A549 (cell line): ENCODE measurements around the gene MAB21L3. TPM values are rescaled to one million over a fixed set of nuclear protein-coding genes. Genes with fewer than 3 reads are reported as not detected.

ENCODE experiments used
- ATAC-seq, 2 experiments: fragments of 200-7000 bp in 1 of 2; fragments of >200 bp in 1 of 2; cut with Nextera tagmentation in 1 of 2; cut with Tn5 transposase in 1 of 2; 3 replicates each; pipeline versions ENCODE4 v1.8.0 to v1.9.1; 2018 to 2020; ENCODE audit warnings: mild to moderate bottlenecking in 1 of 2, moderate library complexity in 1 of 2
- CTCF ChIA-PET: fragments of 300-600 bp; sonication (Branson Sonifier 250); formaldehyde crosslinking; extraction: SDS; loops from one replicate; lab custom pipeline; 2021; ENCODE audit warnings: antibody characterized with exemption, inconsistent platforms; lab: Yijun Ruan, JAX
- POLR2A ChIA-PET: fragments of 350-600 bp; formaldehyde crosslinking; extraction: SDS; loops from one replicate; lab custom pipeline; 2021; ENCODE audit warnings: antibody characterized with exemption, inconsistent platforms; lab: Yijun Ruan, JAX
- DNase-seq, 2 experiments: peaks; one replicate each; pipeline versions ENCODE4 v3.0.0 to v3.0.0-alpha.2; 2011 to 2016; ENCODE audit warnings: low read depth in 1 of 2, low spot score in 1 of 2
- FAIRE-seq: peaks from 2 replicates; lab custom pipeline; 2011; peaks lifted over from hg19 to GRCh38; lab: Jason Lieb, UNC
- H3K27ac ChIP-seq, 2 experiments: fragments of >200 bp; sonication (Bioruptor Twin); formaldehyde crosslinking; 3 replicates each; pipeline ENCODE4 v1.5.1; 2016 to 2017
- H3K4me1 ChIP-seq: fragments of >200 bp; sonication (Bioruptor Twin); formaldehyde crosslinking; 3 replicates; pipeline ENCODE4 v1.6.1; 2016
- H3K4me2 ChIP-seq: fragments of >200 bp; sonication (Bioruptor Twin); formaldehyde crosslinking; 3 replicates; pipeline ENCODE4 v1.6.1; 2016
- H3K4me3 ChIP-seq: fragments of >200 bp; sonication (Bioruptor Twin); formaldehyde crosslinking; 3 replicates; pipeline ENCODE4 v1.5.1; 2016
- H3K9me3 ChIP-seq: fragments of >200 bp; sonication (Bioruptor Twin); formaldehyde crosslinking; 3 replicates; pipeline ENCODE4 v1.6.1; 2016
- GATA3 ChIP-seq: IDR thresholded peaks from 2 replicates; pipeline ENCODE4 v1.6.1; 2012; ENCODE audit warnings: borderline replicate concordance
- HDAC2 ChIP-seq: fragments of 200-600 bp; sonication (generic); IDR thresholded peaks from 2 replicates; pipeline ENCODE4 v1.6.1; 2016
- HEYL ChIP-seq: fragments of 250-450 bp; sonication (Bioruptor Pico); IDR thresholded peaks from 2 replicates; pipeline ENCODE4 v1.8.0; 2021; ENCODE audit warnings: mild to moderate bottlenecking, moderate library complexity
- HOXA7 ChIP-seq: fragments of 250-450 bp; sonication (Bioruptor Pico); IDR thresholded peaks from 2 replicates; pipeline ENCODE4 v1.5.0; 2020; ENCODE audit warnings: mild to moderate bottlenecking, moderate library complexity
- JUNB ChIP-seq: fragments of >200 bp; sonication (Bioruptor Twin); formaldehyde crosslinking; IDR thresholded peaks from 2 replicates; pipeline ENCODE4 v1.6.1; 2016
- KDM1A ChIP-seq: fragments of 200-600 bp; sonication (generic); IDR thresholded peaks from 2 replicates; pipeline ENCODE4 v1.6.1; 2016; ENCODE audit warnings: low read depth, mild to moderate bottlenecking
- MYC ChIP-seq: IDR thresholded peaks from 2 replicates; pipeline ENCODE4 v1.6.1; 2012; ENCODE audit warnings: mild to moderate bottlenecking, inconsistent platforms, low read length, improper control_type of control experiment, borderline replicate concordance
- NFE2L2 ChIP-seq: fragments of 150-350 bp; conservative IDR thresholded peaks from 2 replicates; pipeline ENCODE4 v1.6.1; 2014; ENCODE audit warnings: low read length
- NR3C1 ChIP-seq: fragments of >200 bp; sonication (Bioruptor Twin); formaldehyde crosslinking; IDR thresholded peaks from 3 replicates; pipeline ENCODE4 v1.6.1; 2017
- PHF8 ChIP-seq: fragments of 200-600 bp; sonication (generic); IDR thresholded peaks from 2 replicates; pipeline ENCODE4 v1.6.1; 2016; ENCODE audit warnings: low read depth, mild to moderate bottlenecking, antibody characterized with exemption, moderate library complexity, borderline replicate concordance
- POLR2A ChIP-seq: IDR thresholded peaks from 2 replicates; pipeline ENCODE4 v1.6.1; 2012; ENCODE audit warnings: mild to moderate bottlenecking, low read length
- POLR2AphosphoS2 ChIP-seq: conservative IDR thresholded peaks from 2 replicates; pipeline ENCODE4 v1.6.1; 2012; ENCODE audit warnings: low read length, improper control_type of control experiment, inconsistent platforms
- ZC3H11A ChIP-seq: fragments of 450-650 bp; IDR thresholded peaks from 2 replicates; pipeline ENCODE4 v1.6.1; 2014; ENCODE audit warnings: antibody characterized with exemption, mild to moderate bottlenecking
- WGBS: methylation state at CpG from one replicate; pipeline ENCODE4 v1.1.6; 2017; ENCODE audit errors: missing lambda C conversion rate; 5-methylcytosine and 5-hydroxymethylcytosine counted together
- polyA plus RNA-seq, 4 experiments: library from polyadenylated mRNA; depleted of rRNA in 3 of 4; stranded (reverse); fragments of >200 nt; fragmentation: RNase III in 1 of 4; extraction: RNeasy Plus Mini Kit Qiagen cat#74134 plus additional on column Dnase treatment in 1 of 4; gene quantifications; 2 replicates in 3 of 4; 3 replicates in 1 of 4; pipeline ENCODE4 v1.2.3, GENCODE V29; 2011 to 2017
- TF ChIP-seq, protein P1 (sequence below): fragments of 250-450 bp; sonication (Bioruptor Pico); IDR thresholded peaks from 2 replicates; pipeline ENCODE4 v1.5.0; 2020; ENCODE audit warnings: low read depth, mild to moderate bottlenecking, moderate library complexity
- TF ChIP-seq, protein P2 (sequence below): fragments of 250-450 bp; sonication (Bioruptor Pico); IDR thresholded peaks from 2 replicates; pipeline ENCODE4 v1.5.0; 2021; ENCODE audit warnings: mild to moderate bottlenecking, moderate library complexity, borderline replicate concordance
- TF ChIP-seq, protein P3 (sequence below): IDR thresholded peaks from 2 replicates; pipeline ENCODE4 v1.6.1; 2012

Gene MAB21L3
- polyA plus RNA-seq, 2 of the 4 experiments (the other 2 are of a cell fraction) = 0.03 to 0.09 TPM

GRCh38 chr1:116179419-116179818 lies 68.2 kb downstream of the MAB21L3 start:
- Histone ChIP-seq H3K4me2 (no peak overlapping the region), H3K4me1 (no peaks in the 10 kb centered on the region), H3K4me3 (no peak overlapping the region), H3K9me3 (no peaks in the 10 kb centered on the region)
- CTCF ChIA-PET = no interaction called here
- POLR2A ChIA-PET = no interaction called here
- FAIRE-seq = no peak
- no peak for TF ChIP-seq POLR2A
- TF ChIP-seq GATA3 = no peak
- TF ChIP-seq HEYL (CRISPR knock-in tag) = no peak
- no peak for TF ChIP-seq NFE2L2
- no peak for TF ChIP-seq HDAC2
- no peak for TF ChIP-seq JUNB
- TF ChIP-seq ZC3H11A = no peak
- TF ChIP-seq, protein P1, sequence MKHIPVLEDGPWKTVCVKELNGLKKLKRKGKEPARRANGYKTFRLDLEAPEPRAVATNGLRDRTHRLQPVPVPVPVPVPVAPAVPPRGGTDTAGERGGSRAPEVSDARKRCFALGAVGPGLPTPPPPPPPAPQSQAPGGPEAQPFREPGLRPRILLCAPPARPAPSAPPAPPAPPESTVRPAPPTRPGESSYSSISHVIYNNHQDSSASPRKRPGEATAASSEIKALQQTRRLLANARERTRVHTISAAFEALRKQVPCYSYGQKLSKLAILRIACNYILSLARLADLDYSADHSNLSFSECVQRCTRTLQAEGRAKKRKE (CRISPR knock-in tag) = no peak
- no peak for TF ChIP-seq PHF8
- TF ChIP-seq, all 56 proteins: peak for 0
- WGBS = 0% methylated on average over 1 of the region's 2 CpGs
- DNase-seq (no peak), ATAC-seq (no peak)
- no peak overlapping the region for H3K27ac ChIP-seq

DNA sequence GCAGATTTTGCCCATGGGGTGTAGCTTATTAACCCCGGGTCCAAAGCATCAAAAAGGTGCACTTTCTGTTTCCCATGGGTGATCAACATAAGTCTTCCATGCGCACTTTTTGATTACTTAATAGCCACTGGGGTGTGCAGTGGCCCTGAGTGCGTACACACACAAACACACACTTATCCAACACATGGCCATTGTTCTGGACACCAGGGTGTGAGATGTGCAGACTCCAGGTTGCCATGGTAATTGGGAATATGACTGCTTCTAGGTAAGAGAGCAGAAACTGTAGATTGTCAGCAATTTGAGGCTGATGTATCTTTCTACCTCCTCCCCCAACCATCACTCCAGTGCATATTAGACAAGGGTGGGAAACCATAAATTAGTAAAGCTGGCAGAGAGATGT lies 68.8 kb downstream of the MAB21L3 start:
- CTCF ChIA-PET = no interaction called here
- FAIRE-seq = no peak
- no peak for DNase-seq
- TF ChIP-seq MYC (no peak), POLR2AphosphoS2 (no peak), HOXA7 (CRISPR knock-in tag) (no peak), NR3C1 (no peak)
- TF ChIP-seq, protein P2, sequence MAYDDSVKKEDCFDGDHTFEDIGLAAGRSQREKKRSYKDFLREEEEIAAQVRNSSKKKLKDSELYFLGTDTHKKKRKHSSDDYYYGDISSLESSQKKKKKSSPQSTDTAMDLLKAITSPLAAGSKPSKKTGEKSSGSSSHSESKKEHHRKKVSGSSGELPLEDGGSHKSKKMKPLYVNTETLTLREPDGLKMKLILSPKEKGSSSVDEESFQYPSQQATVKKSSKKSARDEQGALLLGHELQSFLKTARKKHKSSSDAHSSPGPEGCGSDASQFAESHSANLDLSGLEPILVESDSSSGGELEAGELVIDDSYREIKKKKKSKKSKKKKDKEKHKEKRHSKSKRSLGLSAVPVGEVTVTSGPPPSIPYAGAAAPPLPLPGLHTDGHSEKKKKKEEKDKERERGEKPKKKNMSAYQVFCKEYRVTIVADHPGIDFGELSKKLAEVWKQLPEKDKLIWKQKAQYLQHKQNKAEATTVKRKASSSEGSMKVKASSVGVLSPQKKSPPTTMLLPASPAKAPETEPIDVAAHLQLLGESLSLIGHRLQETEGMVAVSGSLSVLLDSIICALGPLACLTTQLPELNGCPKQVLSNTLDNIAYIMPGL (CRISPR knock-in tag) = no peak
- Histone ChIP-seq H3K9me3 (no peaks in the 10 kb centered on the region), H3K4me1 (no peaks in the 10 kb centered on the region), H3K27ac (no peak overlapping the region), H3K4me2 (no peak overlapping the region), H3K4me3 (no peak overlapping the region)
- POLR2A ChIA-PET = no interaction called here
- ATAC-seq = no peak
- WGBS = 53% methylated on average over 2 of the region's 3 CpGs

- FAIRE-seq (no peak), DNase-seq (no peak), ATAC-seq (no peak)
- Histone ChIP-seq H3K4me1 (no peaks in the 10 kb centered on the region), H3K4me3 (no peak overlapping the region), H3K9me3 (no peaks in the 10 kb centered on the region), H3K27ac (no peak overlapping the region), H3K4me2 (no peak overlapping the region)
- ChIA-PET CTCF (interaction anchor here (0.6 to 1.6 kb wide), 4 partner anchors 14 to 43 kb away, joined by 3 read pairs; no protein-coding TSS in a partner anchor), POLR2A (no interaction called here)
- TF ChIP-seq GATA3 (no peak), ZC3H11A (no peak), KDM1A (no peak)
- TF ChIP-seq, protein P3, sequence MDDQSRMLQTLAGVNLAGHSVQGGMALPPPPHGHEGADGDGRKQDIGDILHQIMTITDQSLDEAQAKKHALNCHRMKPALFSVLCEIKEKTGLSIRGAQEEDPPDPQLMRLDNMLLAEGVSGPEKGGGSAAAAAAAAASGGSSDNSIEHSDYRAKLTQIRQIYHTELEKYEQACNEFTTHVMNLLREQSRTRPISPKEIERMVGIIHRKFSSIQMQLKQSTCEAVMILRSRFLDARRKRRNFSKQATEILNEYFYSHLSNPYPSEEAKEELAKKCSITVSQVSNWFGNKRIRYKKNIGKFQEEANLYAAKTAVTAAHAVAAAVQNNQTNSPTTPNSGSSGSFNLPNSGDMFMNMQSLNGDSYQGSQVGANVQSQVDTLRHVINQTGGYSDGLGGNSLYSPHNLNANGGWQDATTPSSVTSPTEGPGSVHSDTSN = no peak
- 0% methylated on average over 2 of the region's 3 CpGs for WGBS
These were observed 71.0 kb downstream of the MAB21L3 start for GRCh38 chr1:116182019-116182714.

Other genes with a start within 250 kb of the MAB21L3 start
- 1.8 and 2.5 TPM in 2 replicates for gene SLC22A15, start 134.9 kb upstream of the MAB21L3 start, polyA plus RNA-seq (2011; rRNA removed)
- gene SLC22A15, start 134.9 kb upstream of the MAB21L3 start, polyA plus RNA-seq (2017; fragmentation: RNase III; extraction: RNeasy Plus Mini Kit Qiagen cat#74134 plus additional on column Dnase treatment) = 0.54 to 0.81 TPM (median 0.74 TPM) in 3 replicates